Activated CD4-positive, alpha-beta T cell treated with anti-CD3 and anti-CD28 coated beads, Interleukin-2, amount 10 ng/mL, durations not matched to agents 24 days and 14 days (primary cell): Measurements from ENCODE around the gene ZNF521. TPM values are rescaled to one million over a fixed set of nuclear protein-coding genes. Genes with fewer than 3 reads are reported as not detected.

Experiments
- DNase-seq: peaks from one replicate; pipeline ENCODE4 v3.0.0; 2022
- H3K27ac Mint-ChIP-seq: one replicate; pipeline ENCODE4 v1.8.0; 2022; ENCODE audit warnings: mild to moderate bottlenecking, mixed read lengths
- H3K27me3 Mint-ChIP-seq: one replicate; pipeline ENCODE4 v1.8.0; 2022; ENCODE audit warnings: mixed read lengths
- H3K36me3 Mint-ChIP-seq: one replicate; pipeline ENCODE4 v1.8.0; 2022; ENCODE audit warnings: low read depth, mild to moderate bottlenecking, mixed read lengths
- H3K4me1 Mint-ChIP-seq: one replicate; pipeline ENCODE4 v1.8.0; 2021; ENCODE audit warnings: mixed read lengths
- H3K4me3 Mint-ChIP-seq: one replicate; pipeline ENCODE4 v1.8.0; 2022; ENCODE audit warnings: mild to moderate bottlenecking, moderate library complexity, mixed read lengths
- H3K9me3 Mint-ChIP-seq: one replicate; pipeline ENCODE4 v1.8.0; 2021; ENCODE audit warnings: mixed read lengths
- intact Hi-C: fragments of 100-400 bp; cut with micrococcal nuclease; formaldehyde crosslinking; loops from one replicate; pipeline ENCODE4 v1.15.1; 2023
- total RNA-seq: library from RNA; stranded (reverse); gene quantifications from 2 replicates; pipeline ENCODE4 v1.2.3, GENCODE V29; 2022

Gene ZNF521
- not detected in 2 replicates for total RNA-seq

DNA sequence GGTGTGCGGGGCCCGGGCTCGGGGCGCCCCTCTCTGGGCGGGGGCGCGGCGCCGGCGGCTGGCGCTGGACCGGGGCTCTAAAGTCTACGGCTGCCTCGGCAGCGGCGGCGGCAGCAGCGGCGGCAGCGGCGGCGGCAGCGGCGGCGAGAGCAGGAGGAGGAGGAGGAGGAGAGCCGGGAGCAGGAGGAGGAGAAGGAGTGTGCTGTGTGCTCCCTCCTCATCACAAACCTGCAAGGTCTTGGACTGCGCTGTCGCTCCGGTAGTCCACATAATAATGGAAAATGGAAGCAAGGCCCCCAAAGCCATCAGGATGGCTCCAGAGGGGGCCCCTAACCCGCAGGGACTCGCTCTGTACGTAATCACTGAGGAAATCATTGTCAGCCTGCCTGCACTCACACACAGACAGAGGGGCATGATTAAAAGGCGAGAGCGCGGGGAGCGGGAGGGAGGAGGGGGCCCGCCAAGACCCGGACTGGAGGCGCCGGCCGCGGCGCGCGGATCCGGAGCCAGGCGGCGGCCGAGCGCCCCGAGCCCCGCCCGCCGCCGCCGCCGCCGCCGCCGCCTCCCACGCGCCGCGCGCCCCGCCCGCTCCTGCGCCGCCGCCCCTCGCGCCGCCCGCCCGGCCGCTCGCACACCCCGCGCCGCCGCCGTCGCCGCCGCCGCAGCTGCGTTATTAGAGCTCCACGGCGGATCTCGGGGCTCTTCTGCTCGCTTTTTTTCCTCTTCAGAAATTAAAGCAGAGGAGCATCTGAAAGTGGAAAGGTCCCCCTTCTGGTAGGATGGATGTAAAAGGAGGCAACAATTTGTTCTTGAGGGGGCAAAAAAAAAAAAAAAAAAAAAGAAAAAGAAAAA lies at the start of gene ZNF521:
TSS of gene ZNF521 (minus strand) at position 390 of the 852 bp plus-strand sequence. CDS start 1,220 bp downstream, outside the sequence.
- peak within 1 kb of the TSS; percentile 77 for H3K4me3 Mint-ChIP-seq
- intact Hi-C loops: loop anchor here (10.0 kb wide), 1 partner anchor 1193 kb away; the partner anchor contains the start of gene KCTD1
- H3K9me3 Mint-ChIP-seq: no peaks in the 10 kb centered on the region
- peaks cover 3% of the 10 kb centered on the region for H3K36me3 Mint-ChIP-seq
- DNase-seq: peak; percentile 79
- H3K27ac Mint-ChIP-seq: no peak within 1 kb of the TSS
- peaks cover 65% of the 10 kb centered on the region for H3K27me3 Mint-ChIP-seq
- peaks cover 9% of the 10 kb centered on the region for H3K4me1 Mint-ChIP-seq

DNA sequence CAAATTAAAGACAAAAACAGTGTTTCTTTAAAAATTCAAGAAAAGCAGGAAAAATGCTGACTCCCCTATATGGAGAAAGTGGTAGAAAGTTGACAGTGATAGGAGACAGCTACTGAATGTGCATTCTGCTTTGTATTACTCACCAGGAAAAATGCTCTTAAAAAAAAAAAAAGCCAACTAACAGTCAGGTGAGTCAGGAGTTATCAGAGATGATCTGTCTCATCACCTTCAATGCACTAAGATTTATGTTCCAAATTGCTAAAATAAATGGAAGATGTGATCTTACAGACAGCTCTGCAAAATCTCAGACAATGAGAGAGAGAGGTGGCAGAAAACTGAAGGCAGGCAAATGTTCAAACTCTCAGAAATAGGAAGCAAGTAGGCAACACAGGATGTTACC lies 47.6 kb upstream of the ZNF521 start:
- DNase-seq: no peak
- H3K4me3 Mint-ChIP-seq: no peak overlapping the region
- H3K36me3 Mint-ChIP-seq: no peaks in the 10 kb centered on the region
- intact Hi-C loops: no loop called here
- no peaks in the 10 kb centered on the region for H3K27me3 Mint-ChIP-seq
- no peaks in the 10 kb centered on the region for H3K9me3 Mint-ChIP-seq
- H3K27ac Mint-ChIP-seq: no peak overlapping the region
- H3K4me1 Mint-ChIP-seq: no peaks in the 10 kb centered on the region

DNA sequence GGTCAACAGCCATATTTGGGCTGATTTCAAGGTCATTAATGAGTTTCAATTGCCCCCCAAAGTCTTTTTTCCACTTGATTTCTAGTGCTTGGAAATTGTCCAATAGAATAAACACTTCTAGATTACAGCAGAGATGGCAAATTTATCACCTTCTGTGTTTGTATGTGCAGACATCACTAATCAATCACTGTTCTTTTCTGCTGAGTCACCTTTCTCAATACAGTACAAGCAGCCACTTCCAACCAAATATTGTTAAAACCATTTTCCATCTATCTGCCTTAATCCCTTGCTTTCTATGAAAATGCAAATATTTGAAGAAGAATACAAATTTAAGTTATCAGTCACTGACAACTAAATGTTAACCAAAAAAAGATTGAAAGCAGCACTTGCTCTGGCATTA lies 40.2 kb upstream of the ZNF521 start:
- H3K27me3 Mint-ChIP-seq: no peaks in the 10 kb centered on the region
- H3K36me3 Mint-ChIP-seq: no peaks in the 10 kb centered on the region
- intact Hi-C loops: no loop called here
- H3K9me3 Mint-ChIP-seq: no peaks in the 10 kb centered on the region
- no peaks in the 10 kb centered on the region for H3K4me1 Mint-ChIP-seq
- H3K4me3 Mint-ChIP-seq: no peak overlapping the region
- H3K27ac Mint-ChIP-seq: no peak overlapping the region
- DNase-seq: no peak

DNA sequence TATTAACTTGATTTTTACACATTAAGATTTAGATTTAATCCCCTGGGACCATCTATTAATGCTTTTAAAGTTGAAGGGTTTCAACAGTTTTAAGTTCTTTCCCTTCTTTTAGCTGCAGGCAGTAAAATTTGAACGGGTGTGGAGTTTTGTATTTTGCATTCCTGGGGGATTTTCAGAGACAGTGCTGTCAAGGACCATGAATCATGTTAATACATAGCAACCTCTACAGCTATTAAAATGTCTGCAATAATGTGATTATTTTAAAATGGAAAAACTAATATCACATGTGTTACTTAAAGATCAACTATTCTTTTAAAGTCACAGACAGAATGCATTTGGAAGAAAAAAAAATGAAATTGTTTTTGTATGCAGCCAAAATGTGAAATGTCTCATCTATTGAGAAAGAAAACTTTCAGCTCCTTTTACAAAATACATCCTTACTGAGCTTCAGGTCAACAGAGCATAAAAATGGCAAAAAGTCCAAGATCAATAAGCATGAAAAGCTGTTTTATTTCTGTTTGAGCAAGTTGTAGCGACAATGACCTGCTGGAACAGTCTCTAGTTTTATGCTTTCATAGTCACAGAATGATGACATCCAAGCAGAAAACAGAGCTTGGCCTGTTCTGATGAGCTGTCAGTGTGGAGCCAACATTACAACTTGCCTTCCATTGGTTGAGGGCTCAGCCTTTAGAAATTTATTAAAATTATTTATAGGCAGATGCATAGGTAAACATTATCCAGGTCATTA lies 21.6 kb upstream of the ZNF521 start:
- intact Hi-C loops: no loop called here
- no peak overlapping the region for H3K27ac Mint-ChIP-seq
- no peaks in the 10 kb centered on the region for H3K27me3 Mint-ChIP-seq
- no peaks in the 10 kb centered on the region for H3K4me1 Mint-ChIP-seq
- no peak overlapping the region for H3K4me3 Mint-ChIP-seq
- H3K36me3 Mint-ChIP-seq: no peaks in the 10 kb centered on the region
- H3K9me3 Mint-ChIP-seq: no peaks in the 10 kb centered on the region
- DNase-seq: no peak

DNA sequence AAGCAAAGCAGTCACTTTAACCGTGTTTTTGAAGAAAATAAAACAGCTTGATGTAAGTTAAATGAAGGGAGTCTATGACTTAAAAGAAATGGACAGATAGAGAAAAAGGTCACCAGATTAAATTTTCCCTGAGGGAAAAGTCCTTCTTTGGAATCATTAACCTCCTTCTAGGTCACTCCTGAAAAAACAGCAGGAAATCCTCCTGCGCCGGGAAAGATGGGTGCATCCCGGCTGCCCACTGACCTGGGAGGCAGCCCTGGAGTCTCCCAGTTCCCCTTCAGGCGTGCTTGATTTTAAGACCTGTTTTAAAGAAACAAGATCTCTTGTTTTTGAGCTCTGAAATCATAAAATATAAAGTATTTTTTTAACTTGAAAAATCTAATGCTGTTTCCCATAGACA lies 18.4 kb upstream of the ZNF521 start:
- H3K27me3 Mint-ChIP-seq: no peaks in the 10 kb centered on the region
- intact Hi-C loops: no loop called here
- H3K27ac Mint-ChIP-seq: no peak overlapping the region
- H3K9me3 Mint-ChIP-seq: no peaks in the 10 kb centered on the region
- no peaks in the 10 kb centered on the region for H3K36me3 Mint-ChIP-seq
- no peak for DNase-seq
- H3K4me1 Mint-ChIP-seq: no peaks in the 10 kb centered on the region
- no peak overlapping the region for H3K4me3 Mint-ChIP-seq

DNA sequence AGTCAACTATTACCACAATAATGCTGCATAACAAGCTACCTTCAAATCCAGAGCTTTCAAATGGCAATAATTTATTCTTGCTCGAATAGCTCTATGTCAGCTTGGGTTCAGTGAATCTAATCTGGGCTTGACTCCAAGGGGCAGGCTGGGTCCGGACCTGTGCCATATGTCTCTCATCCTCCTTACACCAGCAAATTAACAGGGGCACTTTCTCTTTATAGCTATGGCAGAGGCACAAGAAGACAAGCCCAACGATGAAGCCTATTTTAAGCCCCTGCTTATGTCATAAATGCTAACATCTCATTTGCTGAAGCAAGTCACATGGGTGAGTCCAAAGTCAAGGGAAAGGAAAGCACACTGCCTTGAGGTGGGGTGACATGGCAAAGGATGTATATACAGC lies 13.3 kb upstream of the ZNF521 start:
- intact Hi-C loops: no loop called here
- DNase-seq: no peak
- no peaks in the 10 kb centered on the region for H3K9me3 Mint-ChIP-seq
- H3K27me3 Mint-ChIP-seq: peaks cover 4% of the 10 kb centered on the region
- no peak overlapping the region for H3K27ac Mint-ChIP-seq
- no peaks in the 10 kb centered on the region for H3K4me1 Mint-ChIP-seq
- H3K36me3 Mint-ChIP-seq: no peaks in the 10 kb centered on the region
- no peak overlapping the region for H3K4me3 Mint-ChIP-seq

DNA sequence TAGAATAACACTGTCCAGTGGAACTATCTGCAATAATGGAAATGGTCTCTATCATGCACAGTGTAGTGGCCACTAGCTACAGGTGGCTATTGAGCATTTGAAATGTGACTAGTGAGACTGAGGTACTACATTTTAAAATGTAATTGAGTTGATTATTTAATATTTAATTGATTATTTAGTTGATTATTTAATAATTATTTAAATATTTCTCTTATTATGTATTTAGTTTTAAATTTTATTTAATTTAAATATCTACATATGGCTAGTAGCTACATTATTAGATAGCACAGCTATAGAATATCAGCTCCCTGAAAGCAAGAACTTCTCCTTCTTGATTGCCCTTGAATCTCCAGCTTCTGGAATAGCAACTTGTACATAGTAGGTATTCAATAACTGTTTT lies 12.8 kb upstream of the ZNF521 start:
- no peaks in the 10 kb centered on the region for H3K4me1 Mint-ChIP-seq
- H3K27ac Mint-ChIP-seq: no peak overlapping the region
- intact Hi-C loops: no loop called here
- no peaks in the 10 kb centered on the region for H3K9me3 Mint-ChIP-seq
- H3K27me3 Mint-ChIP-seq: peaks cover 5% of the 10 kb centered on the region
- no peak for DNase-seq
- no peak overlapping the region for H3K4me3 Mint-ChIP-seq
- H3K36me3 Mint-ChIP-seq: no peaks in the 10 kb centered on the region

DNA sequence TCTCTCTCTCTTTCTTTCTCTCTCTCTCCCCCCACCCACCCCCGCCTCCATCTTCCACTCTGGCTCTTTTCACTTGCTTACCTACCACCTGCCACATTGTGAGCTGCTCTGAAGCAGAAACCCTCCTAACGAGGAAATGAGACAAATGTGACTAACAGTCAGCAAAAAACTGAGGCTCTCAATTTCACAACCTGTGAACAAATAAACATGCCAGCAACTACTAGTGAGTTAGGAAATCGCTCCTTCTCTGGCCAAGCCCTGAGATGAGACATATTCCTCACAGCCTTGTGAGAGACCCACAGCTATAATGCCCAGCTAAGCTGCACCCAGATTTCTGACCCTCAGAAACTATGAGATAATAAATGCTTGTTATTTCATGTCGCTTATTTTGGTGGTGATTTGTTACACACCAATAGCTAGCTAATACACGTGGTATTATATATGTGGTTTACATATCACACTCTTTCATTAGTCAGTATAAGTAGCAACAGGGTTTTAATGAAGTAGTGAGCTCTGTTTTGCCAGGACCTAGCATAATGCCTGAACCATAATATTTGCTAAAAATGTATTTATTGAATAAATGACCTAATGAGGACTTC lies 8.4 kb upstream of the ZNF521 start:
- H3K9me3 Mint-ChIP-seq: no peaks in the 10 kb centered on the region
- H3K4me1 Mint-ChIP-seq: no peaks in the 10 kb centered on the region
- DNase-seq: no peak
- H3K27ac Mint-ChIP-seq: no peak overlapping the region
- H3K36me3 Mint-ChIP-seq: no peaks in the 10 kb centered on the region
- intact Hi-C loops: no loop called here
- no peak overlapping the region for H3K4me3 Mint-ChIP-seq
- peaks cover 16% of the 10 kb centered on the region for H3K27me3 Mint-ChIP-seq

DNA sequence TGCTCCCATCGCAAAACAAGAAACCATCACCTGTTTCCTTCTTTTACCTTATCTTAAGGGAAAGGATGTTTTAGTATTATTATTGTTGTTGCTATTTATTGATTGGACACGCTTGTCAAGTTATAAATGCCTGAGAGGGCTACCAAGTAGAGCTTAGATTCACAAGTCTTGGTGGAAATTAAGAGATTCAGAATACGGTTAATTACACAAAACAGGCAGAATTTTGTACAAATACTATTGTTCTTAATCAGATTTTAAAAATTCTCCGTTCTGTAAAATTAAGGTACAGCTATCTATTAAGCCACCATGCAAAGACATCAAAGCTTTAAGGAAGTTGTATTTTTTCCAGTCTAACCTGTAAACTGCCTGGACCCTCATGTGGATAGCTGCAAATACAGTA lies 1.1 kb upstream of the ZNF521 start:
- H3K27me3 Mint-ChIP-seq: peaks cover 56% of the 10 kb centered on the region
- no peaks in the 10 kb centered on the region for H3K9me3 Mint-ChIP-seq
- H3K36me3 Mint-ChIP-seq: peaks cover 3% of the 10 kb centered on the region
- DNase-seq: no peak
- H3K27ac Mint-ChIP-seq: no peak overlapping the region
- peaks cover 9% of the 10 kb centered on the region for H3K4me1 Mint-ChIP-seq
- intact Hi-C loops: loop anchor here (10.0 kb wide), 1 partner anchor 1192 kb away; the partner anchor contains the start of gene KCTD1
- H3K4me3 Mint-ChIP-seq: peak overlapping the region; percentile 19

DNA sequence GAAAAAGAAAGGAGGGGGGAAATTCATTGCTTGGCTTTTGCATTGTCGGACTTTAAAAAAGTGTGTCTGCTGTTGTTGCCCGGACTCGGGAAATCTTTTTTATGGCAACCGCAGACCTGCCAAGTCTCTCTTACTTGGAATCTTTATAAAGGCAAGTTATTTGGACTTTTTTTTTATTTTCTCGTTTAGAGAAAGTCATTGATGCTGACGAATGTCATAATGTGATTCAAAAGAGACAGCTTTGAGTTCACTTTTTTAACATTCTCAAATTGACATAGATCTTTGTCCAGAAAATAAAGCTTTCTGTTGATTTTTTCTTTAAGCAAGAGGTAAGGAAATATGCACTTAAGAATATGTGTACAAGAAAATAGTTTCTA lies 651 bp upstream of the ZNF521 start:
- no peak overlapping the region for H3K27ac Mint-ChIP-seq
- no peak for DNase-seq
- no peaks in the 10 kb centered on the region for H3K9me3 Mint-ChIP-seq
- H3K36me3 Mint-ChIP-seq: peaks cover 3% of the 10 kb centered on the region
- peaks cover 61% of the 10 kb centered on the region for H3K27me3 Mint-ChIP-seq
- intact Hi-C loops: loop anchor here (10.0 kb wide), 1 partner anchor 1192 kb away; the partner anchor contains the start of gene KCTD1
- H3K4me1 Mint-ChIP-seq: peaks cover 9% of the 10 kb centered on the region
- H3K4me3 Mint-ChIP-seq: peak overlapping the region; percentile 19

DNA sequence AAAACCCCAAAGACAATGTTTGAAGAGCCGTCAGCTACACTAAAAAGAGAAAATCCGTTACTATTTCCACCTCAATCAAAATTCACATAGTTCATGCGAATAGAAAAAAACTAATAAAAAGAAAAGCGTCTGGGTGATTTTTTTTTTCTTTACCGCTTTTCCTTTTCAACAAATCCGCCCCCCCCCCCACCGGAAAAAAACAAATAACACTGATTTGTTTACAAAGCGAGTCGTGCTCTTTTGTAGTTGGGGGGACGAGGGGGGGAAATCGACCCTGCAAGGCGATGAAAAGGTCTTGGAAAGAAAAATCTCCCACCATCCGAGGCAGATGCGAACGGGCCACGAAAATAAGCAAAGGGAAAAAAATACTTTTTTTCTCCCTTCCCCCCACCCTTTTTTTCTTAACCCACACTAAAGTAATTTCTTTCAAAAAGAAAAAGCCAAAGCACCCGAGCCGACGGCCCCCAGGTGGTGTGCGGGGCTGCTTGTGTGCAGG lies 638 bp downstream of the ZNF521 start:
- Mint-ChIP-seq H3K27me3 (peaks cover 69% of the 10 kb centered on the region), H3K36me3 (peaks cover 3% of the 10 kb centered on the region), H3K4me3 (peak overlapping the region; percentile 77), H3K9me3 (no peaks in the 10 kb centered on the region), H3K4me1 (peaks cover 9% of the 10 kb centered on the region), H3K27ac (no peak overlapping the region)
- DNase-seq: no peak
- intact Hi-C loops: loop anchor here (10.0 kb wide), 1 partner anchor 1193 kb away; the partner anchor contains the start of gene KCTD1

DNA sequence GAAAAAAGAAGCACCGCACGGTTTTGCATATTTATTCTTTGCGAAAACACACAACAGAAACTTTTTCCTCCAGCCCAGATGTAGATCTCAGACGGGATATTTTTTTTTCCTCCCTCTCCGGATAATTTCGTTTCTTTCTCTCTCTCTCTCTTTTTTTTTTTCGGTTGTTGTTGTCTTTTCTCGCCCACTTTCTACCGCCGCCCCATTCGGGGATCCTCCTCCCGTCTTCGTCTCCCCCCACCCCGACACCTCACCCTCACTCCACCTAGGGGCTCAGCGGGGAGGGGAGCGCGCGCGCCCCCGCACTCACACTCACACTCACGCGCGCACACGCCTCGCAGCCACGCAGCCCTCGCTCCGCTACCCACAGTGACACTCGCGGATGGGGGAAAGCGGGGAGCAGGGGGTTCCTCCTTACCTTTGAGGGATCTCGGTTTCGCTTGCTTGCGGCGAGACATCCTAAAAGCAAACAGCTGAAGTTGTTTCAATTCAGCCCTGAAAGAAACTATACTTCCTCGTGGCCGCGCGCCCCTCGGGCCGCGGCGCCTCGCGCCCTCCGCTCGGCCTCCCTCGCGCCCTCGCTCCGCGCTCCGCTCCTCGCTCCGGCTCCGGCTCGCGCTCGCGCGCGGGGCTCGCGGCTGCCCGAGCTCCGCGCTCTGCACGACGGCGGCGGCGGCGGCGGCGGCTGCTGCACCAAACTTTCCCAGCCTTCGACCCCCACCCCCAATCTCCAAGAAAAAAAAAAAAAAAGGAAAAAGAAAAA lies 1.3 kb downstream of the ZNF521 start:
- Mint-ChIP-seq H3K9me3 (no peaks in the 10 kb centered on the region), H3K4me3 (peak overlapping the region; percentile 83), H3K36me3 (peaks cover 3% of the 10 kb centered on the region), H3K4me1 (peaks cover 9% of the 10 kb centered on the region), H3K27me3 (peaks cover 74% of the 10 kb centered on the region), H3K27ac (peak overlapping the region; percentile 74)
- peak; percentile 65 for DNase-seq
- intact Hi-C loops: loop anchor here (10.0 kb wide), 1 partner anchor 1194 kb away; the partner anchor contains the start of gene KCTD1

DNA sequence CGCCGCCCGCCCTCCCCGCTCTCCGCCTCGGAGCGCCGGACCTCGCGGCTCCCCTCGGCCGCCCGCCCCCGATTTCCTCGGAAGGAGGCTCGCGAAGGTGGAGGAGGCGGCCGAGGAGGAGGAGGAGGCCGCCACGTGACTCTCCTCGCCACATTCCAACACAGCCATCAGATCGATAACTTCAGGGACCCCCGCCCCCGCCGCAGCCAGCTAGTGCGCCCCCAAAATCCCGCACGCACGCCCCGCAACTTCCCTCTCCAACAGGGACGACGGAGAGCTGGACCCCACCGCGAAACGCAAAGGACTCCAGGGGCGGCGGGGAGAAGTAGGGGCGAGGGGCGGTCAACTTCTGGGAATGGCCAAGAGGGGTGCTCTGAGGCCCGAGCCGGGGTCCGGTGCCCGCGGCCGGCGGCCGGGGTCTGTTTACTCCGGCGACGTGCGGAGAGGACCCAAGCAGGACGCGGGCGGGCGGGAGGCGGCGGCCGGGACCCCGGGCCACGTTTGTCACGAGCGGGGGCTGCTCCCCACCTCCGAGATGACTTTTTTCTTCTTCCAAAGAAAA lies 2.0 kb downstream of the ZNF521 start:
- Mint-ChIP-seq H3K4me3 (peak overlapping the region; percentile 83), H3K4me1 (peaks cover 9% of the 10 kb centered on the region), H3K27ac (no peak overlapping the region), H3K27me3 (peaks cover 75% of the 10 kb centered on the region), H3K9me3 (no peaks in the 10 kb centered on the region), H3K36me3 (peaks cover 3% of the 10 kb centered on the region)
- no peak for DNase-seq
- intact Hi-C loops: loop anchor here (5.0 to 10.0 kb wide), 2 partner anchors 1195 to 1307 kb away; partner anchors contain the start of gene KCTD1
